GM12873 (cell line): ENCODE data around the gene MAT1A.

Source experiments
- TF ChIP-seq, protein P1 (sequence below): IDR thresholded peaks from 2 replicates; pipeline ENCODE4 v1.5.1; 2012; ENCODE audit warnings: low read depth, mild to moderate bottlenecking, moderate library complexity, low read length, control low read depth; ENCODE audit not compliant: insufficient read depth; ENCODE audit errors: missing control alignments

Gene MAT1A

DNA sequence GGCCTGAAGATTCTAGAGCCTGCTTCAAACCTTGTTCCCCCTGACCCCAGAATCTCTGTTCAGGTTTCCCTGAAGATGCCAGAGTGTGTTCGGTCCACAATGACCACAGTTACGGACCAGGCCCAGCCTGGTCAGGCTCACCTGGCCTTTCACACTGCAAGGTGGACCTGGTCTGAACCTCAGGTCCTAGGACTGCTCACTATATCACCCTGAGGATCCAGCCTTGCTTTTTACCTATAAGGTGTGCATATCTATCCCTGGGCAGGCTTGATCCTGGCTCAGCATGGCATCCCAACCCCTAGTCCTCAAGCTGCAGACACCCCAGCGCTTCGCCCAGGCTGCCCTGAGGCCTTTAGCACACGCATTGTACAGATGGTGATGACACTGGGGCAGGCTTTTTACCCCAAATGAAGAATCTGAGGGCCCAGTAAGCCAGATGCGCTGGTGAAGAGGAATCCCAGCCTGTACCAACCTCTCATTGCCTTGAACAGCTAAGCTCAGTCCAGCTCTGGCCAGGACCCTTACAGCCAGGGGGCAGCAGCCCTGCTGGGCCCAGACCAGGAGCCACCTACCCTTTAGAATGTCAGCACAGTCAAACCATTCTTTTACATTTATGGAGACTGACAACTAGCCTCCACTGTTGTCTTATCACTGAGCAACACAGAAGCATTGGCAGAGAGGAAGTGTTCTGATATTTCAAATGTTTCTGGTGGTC lies 28.0 kb downstream of the MAT1A start:
- TF ChIP-seq, protein P1, sequence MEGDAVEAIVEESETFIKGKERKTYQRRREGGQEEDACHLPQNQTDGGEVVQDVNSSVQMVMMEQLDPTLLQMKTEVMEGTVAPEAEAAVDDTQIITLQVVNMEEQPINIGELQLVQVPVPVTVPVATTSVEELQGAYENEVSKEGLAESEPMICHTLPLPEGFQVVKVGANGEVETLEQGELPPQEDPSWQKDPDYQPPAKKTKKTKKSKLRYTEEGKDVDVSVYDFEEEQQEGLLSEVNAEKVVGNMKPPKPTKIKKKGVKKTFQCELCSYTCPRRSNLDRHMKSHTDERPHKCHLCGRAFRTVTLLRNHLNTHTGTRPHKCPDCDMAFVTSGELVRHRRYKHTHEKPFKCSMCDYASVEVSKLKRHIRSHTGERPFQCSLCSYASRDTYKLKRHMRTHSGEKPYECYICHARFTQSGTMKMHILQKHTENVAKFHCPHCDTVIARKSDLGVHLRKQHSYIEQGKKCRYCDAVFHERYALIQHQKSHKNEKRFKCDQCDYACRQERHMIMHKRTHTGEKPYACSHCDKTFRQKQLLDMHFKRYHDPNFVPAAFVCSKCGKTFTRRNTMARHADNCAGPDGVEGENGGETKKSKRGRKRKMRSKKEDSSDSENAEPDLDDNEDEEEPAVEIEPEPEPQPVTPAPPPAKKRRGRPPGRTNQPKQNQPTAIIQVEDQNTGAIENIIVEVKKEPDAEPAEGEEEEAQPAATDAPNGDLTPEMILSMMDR = no peak

DNA sequence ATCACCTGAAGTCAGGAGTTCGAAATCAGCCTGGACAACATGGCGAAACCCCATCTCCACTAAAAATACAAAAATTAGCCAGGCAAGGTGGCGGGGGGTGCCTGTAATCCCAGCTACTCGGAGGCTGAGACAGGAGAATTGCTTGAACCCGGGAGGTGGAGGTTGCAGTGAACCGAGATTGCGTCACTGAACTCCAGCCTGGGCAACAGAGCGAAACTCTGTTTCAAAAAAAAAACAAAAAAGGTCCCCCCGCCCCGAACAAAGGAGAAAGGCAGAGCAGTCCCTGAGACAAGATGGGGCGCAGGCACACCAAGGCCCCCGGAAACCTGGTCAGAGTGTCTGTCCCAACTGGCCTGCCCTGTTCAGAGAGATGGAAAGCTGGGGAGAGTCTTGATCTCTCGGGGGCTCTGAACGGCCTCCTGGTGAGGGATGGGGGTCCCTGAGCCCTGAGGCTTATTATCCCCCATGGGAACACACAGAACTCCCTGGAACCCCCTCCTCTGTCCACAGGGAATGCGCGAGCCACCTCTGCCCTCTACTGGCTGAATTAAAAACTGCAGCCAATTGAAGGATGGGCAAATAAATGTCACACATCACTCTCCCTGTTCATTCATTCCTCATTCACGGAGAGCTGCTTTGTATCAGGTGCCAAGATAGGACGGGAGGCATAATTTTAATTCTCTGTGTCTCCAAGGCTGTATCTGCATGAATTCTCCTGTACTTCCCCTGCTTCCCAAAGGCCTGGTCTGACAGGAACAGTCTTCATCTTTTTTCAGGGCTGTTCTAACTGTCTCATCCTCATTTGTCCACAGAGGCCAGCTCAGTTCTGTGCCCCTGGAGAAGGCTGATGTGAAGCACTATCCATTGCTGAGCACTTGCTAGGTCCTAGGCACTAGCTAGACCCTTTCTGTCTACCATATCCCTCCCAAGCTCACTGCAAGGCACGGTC lies 28.9 kb downstream of the MAT1A start:
- TF ChIP-seq, protein P1 = peak; percentile 87

DNA sequence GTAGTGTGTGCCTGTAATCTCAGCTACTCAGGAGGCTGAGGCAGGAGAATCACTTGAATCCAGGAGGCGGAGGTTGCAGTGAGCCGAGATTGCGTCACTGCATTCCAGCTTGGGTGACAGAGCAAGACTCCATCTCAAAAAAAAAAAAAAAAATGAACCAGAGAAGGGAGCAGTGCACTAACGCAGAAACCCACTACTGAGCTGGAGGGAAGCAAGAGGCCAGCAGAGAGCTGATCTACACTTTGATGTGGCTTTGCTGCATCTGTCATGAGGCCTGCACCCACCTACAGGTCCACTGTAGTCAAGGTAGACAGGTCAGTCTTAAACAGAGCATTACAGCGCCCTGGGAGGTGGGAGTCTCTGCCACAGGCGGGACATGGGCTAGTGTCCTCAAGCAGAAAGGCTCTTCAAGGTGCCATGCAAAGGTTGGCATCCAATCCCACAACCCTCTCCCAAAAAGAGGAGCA lies 30.0 kb downstream of the MAT1A start:
- TF ChIP-seq, protein P1 = no peak

DNA sequence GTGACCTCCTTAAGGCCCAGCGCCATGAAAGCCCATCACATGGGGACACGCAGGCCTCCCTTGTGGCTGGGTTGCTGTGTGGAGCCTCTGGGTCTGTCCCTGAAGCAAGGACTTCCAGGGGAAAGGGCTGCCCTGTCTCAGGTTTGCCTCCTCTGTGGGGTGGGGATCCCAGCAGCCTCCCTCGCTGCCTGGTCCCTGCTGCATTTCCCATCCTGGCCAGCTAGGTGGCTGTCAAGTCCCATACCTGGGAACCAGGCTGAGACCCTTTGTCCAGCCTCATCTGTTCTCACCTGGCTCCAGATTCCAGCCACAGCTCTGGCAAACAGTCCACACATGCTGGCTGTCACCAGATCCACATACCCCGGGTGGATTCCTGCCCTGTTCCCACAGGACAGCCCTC lies 32.7 kb downstream of the MAT1A start:
- TF ChIP-seq, protein P1 = peak; percentile 54

DNA sequence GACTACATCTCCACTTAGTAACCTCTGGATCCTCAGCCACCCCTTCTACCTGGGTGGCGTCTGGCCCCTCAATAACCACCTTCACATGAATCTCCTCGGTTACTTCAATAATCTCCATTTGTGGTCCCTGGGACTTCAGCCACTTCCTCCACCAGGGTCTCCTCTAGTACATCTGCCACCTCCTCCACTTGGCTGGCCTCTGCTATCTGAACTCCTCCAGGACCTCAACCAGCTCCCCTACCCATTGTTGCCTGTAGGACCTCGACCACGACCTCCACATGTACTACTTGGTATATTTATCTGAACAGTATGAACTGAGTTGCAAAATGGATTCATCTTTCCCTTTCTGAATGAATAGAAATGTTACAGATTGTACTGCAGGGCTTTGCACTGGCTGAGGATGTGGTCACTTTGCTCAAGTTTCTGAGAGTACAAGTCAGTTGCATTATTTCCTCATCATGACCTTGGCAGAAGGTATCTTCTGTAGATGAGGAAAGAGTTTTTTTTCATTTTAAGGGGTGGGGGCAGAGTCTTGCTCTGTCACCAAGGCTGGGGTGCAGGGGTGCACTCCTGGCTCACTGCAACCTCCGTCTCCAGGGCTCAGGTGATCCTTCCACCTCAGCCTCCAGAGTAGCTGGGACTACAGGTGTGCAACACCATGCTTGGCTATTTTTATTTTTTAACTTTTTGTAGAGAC lies 36.0 kb downstream of the MAT1A start:
- TF ChIP-seq, protein P1 = no peak

DNA sequence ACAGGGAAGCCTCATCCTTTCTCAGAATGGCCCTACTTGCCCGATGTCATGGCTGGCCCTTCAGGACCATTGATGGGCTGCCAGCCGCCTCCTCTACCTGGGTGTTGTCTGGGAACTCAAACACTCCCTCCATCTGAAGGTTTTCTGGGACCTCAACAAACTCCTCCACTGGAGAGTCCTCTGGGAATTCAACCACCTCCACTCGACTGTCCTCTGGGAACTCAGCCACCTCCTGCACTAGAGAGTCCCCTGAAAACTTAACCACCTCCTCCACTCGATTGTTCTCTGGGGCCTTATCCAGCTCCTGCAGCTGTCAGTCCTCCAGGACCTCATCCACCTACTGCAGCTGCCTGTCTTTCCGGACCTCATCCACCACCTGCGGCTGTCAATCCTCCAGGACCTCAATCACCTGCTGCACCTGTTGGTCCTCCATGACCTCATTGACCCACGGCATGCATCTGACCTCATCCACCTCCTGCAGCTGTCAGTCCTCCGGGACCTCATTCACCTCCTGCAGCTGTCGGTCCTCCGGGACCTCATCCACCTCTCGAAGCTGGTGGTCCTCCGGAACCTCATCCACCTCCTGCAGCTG lies 37.1 kb downstream of the MAT1A start:
- TF ChIP-seq, protein P1 = no peak
